DOHH2 (cell line): Measurements from ENCODE around the gene RAB31.
"Not testable (repeated sequence)": the region's sequence is repeated elsewhere in the genome, so short reads cannot be mapped to it uniquely, and the experiment has no call there.

Experiments
- CTCF ChIP-seq: fragments of 200-600 bp; sonication (generic); IDR thresholded peaks from one replicate; pipeline ENCODE4 v1.5.1; 2014; ENCODE audit warnings: antibody characterized with exemption, mild to moderate bottlenecking, low read depth, low read length; ENCODE audit not compliant: poor library complexity, severe bottlenecking
- EZH2phosphoT487 ChIP-seq: fragments of 200-600 bp; sonication (generic); IDR thresholded peaks from 2 replicates; pipeline ENCODE4 v1.6.1; 2017; ENCODE audit warnings: borderline replicate concordance, mild to moderate bottlenecking, antibody characterized with exemption, low read length, moderate library complexity, mixed read lengths

GRCh38 chr18:9857479-9857998, 149.4 kb downstream of the RAB31 start:
- TF ChIP-seq CTCF, EZH2phosphoT487: not testable (repeated sequence)
